ENCODE data around the gene SORL1.
A peak's percentile ranks its signal among the peaks of the same experiment; 100 is the strongest.
"Not testable (repeated sequence)": the region's sequence is repeated elsewhere in the genome, so short reads cannot be mapped to it uniquely, and the experiment has no call there.

Gene SORL1

GRCh38 chr11:121476379-121477032 is 24.4 kb downstream of the SORL1 start:
- no peak for DNase-seq

GRCh38 chr11:121478226-121478894 is 26.2 kb downstream of the SORL1 start:
- DNase-seq: no peak

DNA sequence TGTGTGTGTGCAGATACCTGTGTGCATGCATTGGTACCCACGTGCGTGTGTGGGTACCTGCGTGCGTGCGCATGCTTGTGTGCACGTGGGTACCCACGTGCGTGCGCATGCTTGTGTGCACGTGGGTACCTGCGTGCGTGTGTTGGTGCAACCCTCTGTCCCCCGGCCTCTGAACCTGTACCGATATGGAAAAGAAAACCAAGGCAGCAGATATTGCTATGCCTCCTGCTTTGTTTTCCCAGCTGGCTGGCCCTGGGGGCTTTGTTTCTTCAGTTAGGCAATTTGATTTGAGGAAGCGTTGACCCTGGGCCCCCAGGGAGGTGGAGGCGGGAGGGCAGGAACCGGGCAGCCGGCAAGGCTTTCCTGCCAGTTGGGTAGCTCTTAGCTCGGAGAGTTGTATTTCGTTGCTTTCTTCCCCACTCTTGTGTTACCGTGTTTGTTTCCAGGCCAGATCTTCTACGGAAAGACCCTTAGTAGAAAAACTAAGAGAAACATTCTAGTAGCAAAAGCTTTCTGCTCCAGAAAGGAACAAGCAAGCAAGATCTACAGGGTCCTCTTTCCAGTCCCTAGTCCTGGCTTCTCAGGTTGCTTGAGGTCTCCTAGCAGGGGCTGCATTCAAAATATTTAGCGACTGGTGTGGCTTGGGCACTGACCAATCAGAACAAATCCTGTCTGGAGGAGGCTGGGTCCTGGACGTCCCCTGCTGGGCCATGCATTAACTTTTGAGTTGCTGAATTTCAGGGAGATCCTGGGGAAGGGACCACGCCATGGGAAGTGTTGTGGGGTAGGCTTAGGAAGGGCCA is 27.0 kb downstream of the SORL1 start:
- DNase-seq: no peak

DNA sequence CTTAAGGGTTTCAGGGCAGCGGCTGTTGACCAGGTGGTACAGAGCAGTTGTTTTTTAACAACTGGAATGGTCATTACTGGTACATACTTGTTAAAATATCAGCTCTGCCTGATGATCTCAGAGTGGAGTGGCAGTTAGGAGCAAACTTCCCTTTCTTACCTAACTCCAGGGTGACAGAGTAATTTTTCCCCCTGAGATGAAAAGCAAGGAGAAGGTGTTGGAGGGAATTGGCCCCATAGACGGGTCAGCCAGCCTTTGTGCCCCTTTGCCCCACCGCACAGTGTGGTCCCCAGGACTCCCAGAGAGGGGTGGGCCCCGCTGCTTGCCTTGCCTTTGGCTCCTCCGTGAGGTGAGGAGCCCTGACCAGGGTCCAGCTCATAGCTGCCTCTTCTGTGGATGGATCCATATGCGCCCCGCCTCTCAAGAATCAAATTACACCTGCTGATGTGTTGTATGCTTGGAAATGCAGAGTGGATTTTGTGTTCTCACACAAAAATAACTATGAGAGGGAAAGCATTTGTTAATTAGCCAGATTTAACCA is 27.7 kb downstream of the SORL1 start:
- DNase-seq: no peak

DNA sequence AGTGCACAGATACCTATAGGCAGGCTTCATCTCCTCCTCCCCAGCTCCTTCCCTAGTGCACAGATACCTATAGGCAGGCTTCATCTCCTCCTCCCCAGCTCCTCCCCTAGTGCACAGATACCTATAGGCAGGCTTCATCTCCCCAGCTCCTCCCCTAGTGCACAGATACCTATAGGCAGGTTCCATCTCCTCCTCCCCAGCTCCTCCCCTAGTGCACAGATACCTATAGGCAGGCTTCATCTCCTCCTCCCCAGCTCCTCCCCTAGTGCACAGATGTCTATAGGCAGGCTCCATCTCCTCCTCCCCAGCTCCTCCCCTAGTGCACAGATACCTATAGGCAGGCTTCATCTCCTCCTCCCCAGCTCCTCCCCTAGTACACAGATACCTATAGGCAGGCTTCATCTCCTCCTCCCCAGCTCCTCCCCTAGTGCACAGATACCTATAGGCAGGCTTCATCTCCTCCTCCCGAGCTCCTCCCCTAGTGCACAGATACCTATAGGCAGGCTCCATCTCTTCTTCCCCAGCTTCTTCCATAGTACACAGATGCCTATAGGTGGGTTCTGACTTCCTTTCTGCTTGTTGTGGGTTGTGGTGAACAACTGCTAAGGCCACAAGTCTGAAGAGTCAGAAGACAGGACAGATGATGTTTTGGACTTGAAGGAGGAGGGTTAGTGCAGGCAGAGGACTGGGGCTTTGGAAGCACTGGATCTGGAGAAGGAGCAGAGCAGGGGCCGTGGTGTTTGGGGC is 29.5 kb downstream of the SORL1 start:
- peak; percentile 44 for DNase-seq

GRCh38 chr11:121482231-121483129 is 30.4 kb downstream of the SORL1 start:
- peak; percentile 57 for DNase-seq

DNA sequence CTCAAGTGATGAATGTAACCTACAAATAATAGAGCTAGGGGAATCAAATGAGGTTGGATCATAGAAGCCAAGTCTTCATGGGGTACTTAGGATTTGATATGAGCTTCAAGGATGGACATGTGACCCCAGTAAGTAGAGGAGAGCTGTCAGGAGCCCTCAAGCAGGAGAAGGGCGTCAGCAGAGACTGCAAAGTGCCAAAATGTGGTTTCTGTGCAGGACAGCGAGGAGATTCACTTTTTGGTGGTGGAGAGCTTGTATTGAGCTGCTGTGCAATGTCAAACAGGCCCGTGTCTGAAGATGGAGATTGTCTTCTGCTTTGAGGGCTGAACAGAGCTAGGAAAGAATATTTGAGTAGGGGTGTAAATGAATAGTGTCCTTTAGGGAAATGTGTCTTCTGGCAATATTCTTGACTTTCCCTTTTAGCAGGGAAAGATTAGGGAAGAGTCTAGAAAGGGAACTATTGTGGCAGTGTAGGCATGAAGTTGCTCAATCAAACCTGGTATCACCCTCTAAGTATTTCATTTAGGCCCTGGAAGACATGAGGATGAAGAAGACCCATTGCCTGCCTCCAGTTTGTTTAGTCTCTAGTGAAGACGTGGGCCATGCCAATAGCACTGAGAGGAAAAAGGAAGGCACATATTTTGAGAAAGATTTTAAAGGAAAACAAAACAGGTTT is 31.8 kb downstream of the SORL1 start:
- DNase-seq: no peak

DNA sequence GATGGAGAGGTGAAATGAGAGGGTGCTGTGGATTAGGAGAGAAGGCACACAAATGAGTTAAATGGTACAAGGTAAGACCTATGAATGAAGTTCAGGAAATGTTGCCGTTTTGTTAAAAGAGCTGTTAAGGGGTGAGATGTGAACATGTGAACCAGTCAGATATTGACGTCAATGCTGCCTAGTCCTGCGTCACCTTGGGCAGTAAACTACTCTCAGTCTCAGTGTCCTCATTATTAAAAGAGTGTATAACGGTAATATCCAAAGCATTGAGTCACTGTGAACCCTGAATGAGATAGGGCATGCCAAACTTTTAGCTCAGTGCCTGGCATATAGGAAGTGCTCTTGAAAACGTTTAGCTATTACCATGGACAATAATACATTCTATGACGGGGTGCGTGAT is 33.1 kb downstream of the SORL1 start:
- no peak for DNase-seq

GRCh38 chr11:121486054-121486453 is 33.9 kb downstream of the SORL1 start:
- no peak for DNase-seq

DNA sequence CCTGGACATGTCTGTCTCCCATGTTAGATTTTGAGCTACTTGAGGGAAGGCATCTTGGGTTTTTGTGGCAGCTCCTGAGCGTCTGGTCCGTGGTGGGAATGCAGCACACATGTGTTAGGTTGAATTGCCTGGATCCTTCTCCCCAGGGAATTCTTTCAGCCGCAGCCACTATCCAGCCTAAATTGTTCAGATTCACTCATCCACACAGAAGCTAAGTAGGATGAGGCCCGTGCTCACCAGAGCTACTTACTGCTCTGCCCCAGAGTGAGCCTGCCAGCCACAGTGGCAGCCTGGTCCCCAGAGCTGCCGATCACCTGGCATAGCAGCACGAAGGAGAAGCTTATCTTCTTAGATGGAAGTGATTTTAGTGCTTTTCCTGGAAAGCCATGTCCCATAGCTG is 35.1 kb downstream of the SORL1 start:
- no peak for DNase-seq

DNA sequence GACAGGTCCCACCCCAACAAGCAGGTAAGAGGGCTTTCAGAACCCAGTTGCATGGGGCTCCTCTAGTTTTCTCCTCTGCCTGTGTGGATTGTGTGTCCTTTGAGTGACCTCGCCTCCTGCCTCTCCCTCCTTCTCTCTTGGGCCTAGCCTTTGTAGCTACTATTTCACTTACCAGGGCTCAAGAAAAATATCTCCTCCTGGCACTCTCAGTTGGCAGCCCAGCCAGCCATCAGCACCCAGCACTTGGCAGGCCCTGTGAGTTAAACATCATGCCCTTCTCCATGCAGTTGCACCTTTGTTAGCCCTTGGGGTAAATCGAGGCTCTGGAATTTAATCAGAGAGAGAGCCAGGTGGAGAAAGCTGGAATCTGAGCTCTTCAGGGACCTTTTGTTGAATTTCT is 36.1 kb downstream of the SORL1 start:
- DNase-seq: no peak

DNA sequence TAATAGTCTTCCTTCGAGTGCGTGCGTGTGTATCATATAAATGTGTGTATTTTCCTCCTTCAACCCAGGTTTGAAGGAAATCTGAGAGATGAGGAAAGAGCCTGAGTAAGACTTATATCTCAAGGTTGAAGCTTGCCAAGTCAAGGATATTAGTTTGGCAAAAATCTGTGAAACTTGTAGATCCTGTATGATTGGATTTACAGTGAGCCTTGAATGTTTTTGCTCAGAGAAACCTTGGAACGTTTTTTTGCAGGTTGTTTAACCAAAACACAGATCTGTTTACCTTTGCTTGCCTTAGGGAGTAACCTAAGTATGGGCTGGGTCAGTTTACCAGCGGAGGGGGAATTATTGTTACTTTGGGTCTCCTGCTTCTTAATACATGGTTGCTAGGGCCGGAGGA is 36.5 kb downstream of the SORL1 start:
- DNase-seq: no peak

DNA sequence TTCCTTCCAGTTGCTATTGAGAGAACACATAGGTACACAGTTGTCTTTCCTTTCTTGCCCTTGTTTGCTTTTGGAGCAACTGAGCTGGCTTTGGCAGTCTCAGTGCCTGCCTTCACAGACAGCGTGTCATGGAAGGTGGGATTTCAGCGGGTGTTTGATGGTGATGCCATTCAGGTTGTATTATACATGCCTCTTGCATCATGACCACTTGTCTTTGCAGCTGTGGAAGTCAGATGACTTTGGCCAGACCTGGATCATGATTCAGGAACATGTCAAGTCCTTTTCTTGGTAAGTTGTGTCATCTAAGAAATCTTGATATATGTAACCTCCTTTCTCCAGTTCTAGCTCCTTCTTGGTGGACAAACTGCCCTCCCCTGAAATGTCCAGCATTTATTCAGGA is 37.7 kb downstream of the SORL1 start:
- DNase-seq: no peak

GRCh38 chr11:121494355-121495099 is 42.4 kb downstream of the SORL1 start:
- no peak for DNase-seq

DNA sequence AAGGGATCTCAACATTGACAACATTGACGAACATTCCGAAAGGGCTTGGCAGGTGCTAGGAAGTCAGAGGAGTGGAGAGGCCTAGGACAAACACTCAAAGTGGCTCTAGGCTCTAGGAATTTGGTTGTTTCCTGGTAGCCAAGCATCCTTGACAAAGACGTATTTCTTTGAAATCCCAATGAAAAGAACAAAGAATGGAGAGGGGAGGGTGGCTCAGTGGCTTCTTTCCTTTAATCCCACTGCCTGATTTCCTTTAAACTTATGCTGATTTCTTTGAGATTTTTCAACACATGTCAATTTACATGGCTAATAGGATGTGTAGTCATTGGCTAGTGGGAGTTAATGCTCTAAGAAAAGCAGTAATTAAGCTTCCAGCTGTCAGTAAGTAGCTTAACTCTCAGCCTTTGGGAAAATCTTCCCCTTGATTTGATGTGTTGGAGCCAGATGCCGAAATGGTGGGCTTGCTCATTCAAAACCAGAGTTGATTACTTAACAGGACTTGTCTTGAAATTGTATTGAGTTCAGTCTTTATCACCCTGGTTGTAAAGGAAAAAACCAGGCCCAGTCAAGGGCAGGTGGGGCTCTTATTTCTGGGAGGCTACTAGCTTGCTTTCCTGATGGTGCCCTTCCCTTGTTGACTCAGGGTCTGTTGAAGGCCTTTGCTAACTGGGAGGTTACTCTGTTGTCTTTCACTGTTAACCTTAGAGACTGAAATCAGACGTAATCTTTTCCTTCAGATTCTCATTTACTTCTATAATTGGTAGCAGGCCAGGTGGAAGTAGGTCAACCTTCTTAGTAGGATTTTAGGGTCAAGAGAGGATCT is 45.3 kb downstream of the SORL1 start:
- no peak for DNase-seq

- DNase-seq: no peak
Observed at GRCh38 chr11:121499405-121499804, 47.3 kb downstream of the SORL1 start.

- DNase-seq: no peak
Observed at GRCh38 chr11:121500275-121500674, 48.2 kb downstream of the SORL1 start.

- no peak for DNase-seq
Observed at GRCh38 chr11:121500717-121501116, 48.6 kb downstream of the SORL1 start.

- no peak for DNase-seq
Observed at GRCh38 chr11:121503051-121503450, 50.9 kb downstream of the SORL1 start.

DNA sequence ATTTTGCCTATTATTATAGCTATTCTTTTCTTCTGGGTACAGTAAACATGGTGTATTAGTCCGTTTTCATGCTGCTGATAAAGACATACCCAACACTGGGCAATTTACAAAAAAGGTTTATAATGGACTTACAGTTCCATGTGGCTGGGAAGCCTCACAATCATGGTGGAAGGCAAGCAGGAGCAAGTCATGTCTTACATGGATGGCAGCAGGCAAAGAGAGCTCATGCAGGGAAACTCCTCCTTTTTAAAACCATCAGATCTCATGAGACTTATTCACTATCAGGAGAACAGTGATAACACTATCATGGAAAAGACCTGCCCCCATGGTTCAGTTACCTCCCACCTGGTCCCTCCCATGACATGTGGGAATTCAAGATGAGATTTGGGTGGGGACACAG is 54.1 kb downstream of the SORL1 start:
- not testable (repeated sequence) for DNase-seq

All from NK-92 treated with Interleukin-12 subunit alpha and Interleukin-12 subunit beta, amount 100 ng/mL, for 24 hours (cell line).